SU-DHL-6 (cell line): Measurements from ENCODE around the gene INO80B.
"Not testable (repeated sequence)": the region's sequence is repeated elsewhere in the genome, so short reads cannot be mapped to it uniquely, and the experiment has no call there.

Source experiments
- H2AFZ ChIP-seq: fragments of 200-600 bp; sonication (generic); 2 replicates; pipeline ENCODE4 v1.6.1; 2014; ENCODE audit warnings: low read depth, mild to moderate bottlenecking, moderate library complexity, mixed read lengths, antibody characterized with exemption, low read length; ENCODE audit not compliant: severe bottlenecking
- H3F3A ChIP-seq: fragments of 200-600 bp; shearing (Covaris generic); 2 replicates; pipeline ENCODE4 v1.6.0; 2016; ENCODE audit warnings: antibody characterized with exemption, mild to moderate bottlenecking; ENCODE audit not compliant: insufficient read depth
- H3K27ac ChIP-seq: fragments of 200-600 bp; sonication (generic); 2 replicates; pipeline ENCODE4 v1.5.1; 2016; ENCODE audit warnings: low read depth, mild to moderate bottlenecking, low read length, moderate library complexity, mixed read lengths
- H3K27me3 ChIP-seq: fragments of 200-600 bp; sonication (generic), shearing (Covaris generic); 2 replicates; pipeline ENCODE4 v1.6.0; 2014; ENCODE audit warnings: mild to moderate bottlenecking, low read length
- H3K36me3 ChIP-seq: fragments of 200-600 bp; sonication (generic); 2 replicates; pipeline ENCODE4 v1.6.1; 2014; ENCODE audit warnings: mild to moderate bottlenecking, low read length, mixed read lengths
- H3K4me2 ChIP-seq: fragments of 300-600, 200-600 bp; shearing (Covaris generic), sonication (generic); 2 replicates; pipeline ENCODE4 v1.6.0; 2014; ENCODE audit warnings: low read length, low read depth, mild to moderate bottlenecking; ENCODE audit not compliant: poor library complexity, severe bottlenecking
- H3K4me3 ChIP-seq: fragments of 200-600 bp; sonication (generic); 2 replicates; pipeline ENCODE4 v1.5.1; 2014; ENCODE audit warnings: antibody characterized with exemption, low read length, mild to moderate bottlenecking, mixed read lengths; ENCODE audit not compliant: insufficient read depth, poor library complexity, severe bottlenecking
- H3K79me2 ChIP-seq: fragments of 200-600 bp; sonication (generic); 2 replicates; pipeline ENCODE4 v1.6.1; 2014; ENCODE audit warnings: mild to moderate bottlenecking, low read length, moderate library complexity; ENCODE audit not compliant: insufficient read depth
- H3K9ac ChIP-seq: fragments of 200-600 bp; sonication (generic); 2 replicates; pipeline ENCODE4 v1.7.0; 2014; ENCODE audit warnings: mild to moderate bottlenecking, low read length
- H3K9me2 ChIP-seq: fragments of 200-600 bp; sonication (generic); replicated peaks from 2 replicates; pipeline ENCODE4 v1.6.1; 2014; ENCODE audit warnings: low read length; ENCODE audit not compliant: insufficient read depth
- H3K9me3 ChIP-seq: fragments of 200-600 bp; sonication (generic); 2 replicates; pipeline ENCODE4 v1.6.1; 2014; ENCODE audit warnings: low read length, mixed read lengths; ENCODE audit not compliant: insufficient read depth
- H4K20me1 ChIP-seq: fragments of 200-600 bp; sonication (generic); 2 replicates; pipeline ENCODE4 v1.6.1; 2014; ENCODE audit warnings: low read depth, mild to moderate bottlenecking, antibody characterized with exemption, low read length, moderate library complexity, mixed read lengths
- CTCF ChIP-seq: fragments of 200-600 bp; sonication (generic); IDR thresholded peaks from one replicate; pipeline ENCODE4 v1.5.1; 2017; ENCODE audit warnings: antibody characterized with exemption, mild to moderate bottlenecking, low read length, moderate library complexity; ENCODE audit not compliant: insufficient read depth, poor library complexity, severe bottlenecking
- EZH2phosphoT487 ChIP-seq: fragments of 200-600 bp; sonication (generic), shearing (Covaris generic); conservative IDR thresholded peaks from 2 replicates; pipeline ENCODE4 v1.6.1; 2018; ENCODE audit warnings: mild to moderate bottlenecking, antibody characterized with exemption, low read length, moderate library complexity, mixed read lengths

Gene INO80B

GRCh38 chr2:74464406-74464805, 9.5 kb downstream of the INO80B start:
- H3K27ac ChIP-seq: peak overlapping the region; percentile 66

GRCh38 chr2:74470742-74471141, 15.9 kb downstream of the INO80B start:
- H3K79me2 ChIP-seq, H3K27ac ChIP-seq, H3K9me3 ChIP-seq, H3K4me3 ChIP-seq, H3K4me2 ChIP-seq, H3K36me3 ChIP-seq, H3K9ac ChIP-seq, H2AFZ ChIP-seq, H4K20me1 ChIP-seq, H3K27me3 ChIP-seq, H3K9me2 ChIP-seq: not testable (repeated sequence)
- H3F3A ChIP-seq: peaks cover 24% of the 10 kb centered on the region

More at GRCh38 chr2:74464406-74464805, 9.5 kb downstream of the INO80B start:
- Histone ChIP-seq H3F3A (peaks cover 4% of the 10 kb centered on the region; the same call in 1 of the 2 replicates), H3K9me2 (no peaks in the 10 kb centered on the region), H4K20me1 (no peaks in the 10 kb centered on the region), H3K9ac (peak overlapping the region; percentile 89), H3K36me3 (no peaks in the 10 kb centered on the region; the same call in 1 of the 2 replicates), H3K4me3 (peak overlapping the region; percentile 64), H3K27me3 (no peaks in the 10 kb centered on the region), H2AFZ (peak overlapping the region; percentile 5), H3K4me2 (peak overlapping the region; percentile 93), H3K9me3 (no peaks in the 10 kb centered on the region), H3K79me2 (peaks cover 11% of the 10 kb centered on the region)
- TF ChIP-seq CTCF (no peak), EZH2phosphoT487 (no peak)

- Histone ChIP-seq H3K27me3 (no peaks in the 10 kb centered on the region), H4K20me1 (no peaks in the 10 kb centered on the region), H3K9ac (peak overlapping the region; percentile 78), H3K36me3 (no peaks in the 10 kb centered on the region), H3K9me3 (no peaks in the 10 kb centered on the region), H3K9me2 (no peaks in the 10 kb centered on the region), H2AFZ (peak overlapping the region; percentile 88), H3K4me2 (peak overlapping the region; percentile 98), H3K27ac (peak overlapping the region; percentile 89), H3F3A (peaks cover 20% of the 10 kb centered on the region), H3K79me2 (no peaks in the 10 kb centered on the region), H3K4me3 (peak overlapping the region; percentile 72)
- no peak for TF ChIP-seq CTCF
- no peak for TF ChIP-seq EZH2phosphoT487
Observed at GRCh38 chr2:74471332-74472065, 16.6 kb downstream of the INO80B start.

- no peaks in the 10 kb centered on the region for H3K9me2 ChIP-seq
- peak within 1 kb of the TSS; percentile 88 for H2AFZ ChIP-seq
- H3K27me3 ChIP-seq: no peaks in the 10 kb centered on the region
Observed at GRCh38 chr2:74472086-74472944, 17.4 kb downstream of the INO80B start, which contains the start of gene MRPL53. MRPL53 (minus strand) TSS chr2:74472680; CDS start chr2:74472660, 20 bp downstream.

More at GRCh38 chr2:74472086-74472944, 17.4 kb downstream of the INO80B start, which contains the start of gene MRPL53:
- H3K27ac ChIP-seq: peak within 1 kb of the TSS; percentile 89
- peak within 1 kb of the TSS; percentile 78 for H3K9ac ChIP-seq
- H3K4me3 ChIP-seq: peak within 1 kb of the TSS; percentile 72
- H3K36me3 ChIP-seq: no peaks in the 10 kb centered on the region
- H3F3A ChIP-seq: peaks cover 20% of the 10 kb centered on the region
- no peaks in the 10 kb centered on the region for H4K20me1 ChIP-seq
- H3K79me2 ChIP-seq: no peaks in the 10 kb centered on the region
- TF ChIP-seq EZH2phosphoT487 (no peak), CTCF (no peak)
- peak within 1 kb of the TSS; percentile 98 for H3K4me2 ChIP-seq
- H3K9me3 ChIP-seq: no peaks in the 10 kb centered on the region
